Bronchial epithelial cell (primary cell): ENCODE data around the gene TNKS1BP1. TPM values are rescaled to one million over a fixed set of nuclear protein-coding genes. Genes with fewer than 3 reads are reported as not detected.

Source experiments
- DNase-seq: peaks from one replicate; pipeline ENCODE4 v3.0.0-alpha.2; 2010; ENCODE audit warnings: low read depth
- FAIRE-seq: peaks from 2 replicates; lab custom pipeline; 2011; peaks lifted over from hg19 to GRCh38; lab: Jason Lieb, UNC
- H3K27me3 ChIP-seq: 2 replicates; pipeline ENCODE4 v1.5.1; 2011; ENCODE audit warnings: low read length; ENCODE audit not compliant: control insufficient read depth, insufficient read depth
- H3K36me3 ChIP-seq: 2 replicates; pipeline ENCODE4 v1.5.1; 2011; ENCODE audit warnings: low read length; ENCODE audit not compliant: control insufficient read depth, insufficient read depth
- H3K4me3 ChIP-seq: 2 replicates; pipeline ENCODE4 v1.5.1; 2011; ENCODE audit warnings: mild to moderate bottlenecking, low read depth, low read length, control low read depth
- CTCF ChIP-seq: IDR thresholded peaks from 2 replicates; pipeline ENCODE4 v1.5.1; 2011; ENCODE audit warnings: mild to moderate bottlenecking, moderate library complexity, low read length, control low read depth, inconsistent platforms; ENCODE audit not compliant: insufficient read depth, severe bottlenecking
- total RNA-seq: library from RNA; depleted of rRNA; stranded (reverse); fragments of >200 nt; gene quantifications from 2 replicates; pipeline ENCODE4 v1.2.1, GENCODE V29; 2014

The TNKS1BP1 gene
- total RNA-seq, 1 donor from 2014 or later: 67.9 TPM

GRCh38 chr11:57306940-57307565, 17.7 kb downstream of the TNKS1BP1 start:
- peak overlapping the region; percentile 1 for H3K4me3 ChIP-seq
- FAIRE-seq (peak; percentile 47), DNase-seq (no peak)
- H3K27me3 ChIP-seq: no peaks in the 10 kb centered on the region
- peaks cover 47% of the 10 kb centered on the region for H3K36me3 ChIP-seq
- TF ChIP-seq CTCF: no peak

- FAIRE-seq: no peak
- TF ChIP-seq CTCF: no peak
- H3K36me3 ChIP-seq: peaks cover 55% of the 10 kb centered on the region
Observed at GRCh38 chr11:57306161-57306876, 18.4 kb downstream of the TNKS1BP1 start.

GRCh38 chr11:57305523-57305922, 19.2 kb downstream of the TNKS1BP1 start:
- peaks cover 60% of the 10 kb centered on the region for H3K36me3 ChIP-seq
- no peaks in the 10 kb centered on the region for H3K27me3 ChIP-seq
- DNase-seq: no peak
- no peak for TF ChIP-seq CTCF
- no peak for FAIRE-seq
- H3K4me3 ChIP-seq: no peak overlapping the region

More at GRCh38 chr11:57306161-57306876, 18.4 kb downstream of the TNKS1BP1 start:
- no peak for DNase-seq
- Histone ChIP-seq H3K4me3 (no peak overlapping the region), H3K27me3 (no peaks in the 10 kb centered on the region)

GRCh38 chr11:57303990-57304579, 20.7 kb downstream of the TNKS1BP1 start:
- TF ChIP-seq CTCF: no peak
- Histone ChIP-seq H3K4me3 (no peak overlapping the region), H3K27me3 (no peaks in the 10 kb centered on the region), H3K36me3 (peaks cover 58% of the 10 kb centered on the region)
- DNase-seq (peak; percentile 94), FAIRE-seq (no peak)

- DNase-seq (no peak), FAIRE-seq (peak; percentile 18)
- H3K27me3 ChIP-seq: no peaks in the 10 kb centered on the region
- no peak for TF ChIP-seq CTCF
- H3K4me3 ChIP-seq: no peak overlapping the region
- peaks cover 57% of the 10 kb centered on the region for H3K36me3 ChIP-seq
Observed at GRCh38 chr11:57303280-57303989, 21.3 kb downstream of the TNKS1BP1 start.
